ENCODE results near the gene NHS. TPM values are rescaled to one million over a fixed set of nuclear protein-coding genes. Genes with fewer than 3 reads are reported as not detected.
"Not testable (repeated sequence)": the region's sequence is repeated elsewhere in the genome, so short reads cannot be mapped to it uniquely, and the experiment has no call there.

Gene NHS
- total RNA-seq, 2 experiments from 2014 or later, result 0.81 to 1.7 TPM

DNA sequence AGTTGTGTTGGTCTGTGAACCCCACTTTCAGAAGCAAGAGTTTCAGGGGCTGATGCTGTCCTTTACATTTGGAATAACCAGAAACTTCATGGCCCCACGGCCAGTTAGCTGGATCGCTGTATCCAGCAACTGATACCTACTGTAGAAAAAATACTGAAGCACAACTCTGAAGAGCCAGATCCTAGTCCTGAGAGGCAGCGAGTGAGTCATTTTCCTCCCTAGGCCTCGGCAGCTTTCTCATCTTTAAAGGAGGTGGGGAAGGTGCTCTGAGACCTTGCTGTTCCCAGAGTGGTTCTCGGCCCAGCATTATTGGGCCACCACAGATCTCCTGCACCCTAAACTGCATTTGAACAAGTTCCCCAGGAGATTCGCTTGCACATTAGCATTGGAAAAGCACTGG lies 63.2 kb downstream of the NHS start:
- Mint-ChIP-seq H3K27me3 (ENCODE audit: low read depth) (no peaks in the 10 kb centered on the region), H3K36me3 (ENCODE audit: low read depth) (no peaks in the 10 kb centered on the region), H3K27ac (no peak overlapping the region), H3K4me1 (ENCODE audit: low read depth) (no peaks in the 10 kb centered on the region), H3K4me3 (no peak overlapping the region), H3K9me3 (ENCODE audit: insufficient read depth) (no peaks in the 10 kb centered on the region)
- ATAC-seq, result no peak
- ChIA-PET POLR2A (no interaction called here), CTCF (no interaction called here)
- no peak for DNase-seq

DNA sequence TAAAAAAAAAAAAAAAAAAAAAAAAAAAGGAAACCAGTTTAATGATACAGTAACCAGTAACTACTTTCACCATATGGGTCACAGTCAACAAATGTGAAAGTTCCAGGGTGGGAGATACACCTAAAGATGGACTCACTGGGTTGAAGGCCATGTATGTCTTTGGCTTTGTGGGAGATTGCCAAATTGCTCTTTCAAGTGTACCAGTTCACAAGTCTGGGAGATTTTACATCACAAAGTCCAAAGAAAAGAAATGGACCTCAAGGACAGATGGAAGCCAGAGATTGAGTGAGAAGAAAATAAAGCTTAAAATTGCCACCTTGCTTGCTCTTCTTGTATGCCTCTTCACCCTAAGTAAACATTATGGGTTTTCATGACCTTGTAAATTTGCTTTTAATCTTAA lies 65.3 kb downstream of the NHS start:
- no peak for DNase-seq
- Mint-ChIP-seq H3K9me3 (ENCODE audit: insufficient read depth) (no peaks in the 10 kb centered on the region), H3K36me3 (ENCODE audit: low read depth) (no peaks in the 10 kb centered on the region), H3K4me3 (no peak overlapping the region), H3K27me3 (ENCODE audit: low read depth) (no peaks in the 10 kb centered on the region), H3K27ac (no peak overlapping the region), H3K4me1 (ENCODE audit: low read depth) (no peaks in the 10 kb centered on the region)
- ATAC-seq, result no peak
- ChIA-PET CTCF (no interaction called here), POLR2A (no interaction called here)

DNA sequence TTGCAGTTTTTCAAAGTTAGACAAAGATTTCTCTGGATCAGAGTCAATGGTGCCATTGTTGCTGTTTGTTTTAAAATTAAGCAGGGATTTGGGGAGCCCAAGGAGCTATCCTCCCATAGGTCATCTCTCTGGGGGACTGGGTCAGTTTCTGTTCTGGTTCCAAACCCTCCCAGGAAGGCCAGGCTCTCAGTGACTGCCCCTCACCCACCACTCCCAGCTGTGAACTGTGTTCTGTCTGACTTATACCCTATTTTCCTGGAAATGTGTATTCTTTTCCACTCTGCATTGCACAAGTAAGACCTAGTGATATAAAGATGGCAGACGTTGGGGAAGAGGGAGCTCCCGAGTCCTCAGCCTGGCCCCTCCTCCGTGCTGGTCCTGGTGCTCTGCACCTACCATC lies 65.8 kb downstream of the NHS start:
- Mint-ChIP-seq H3K9me3 (ENCODE audit: insufficient read depth) (no peaks in the 10 kb centered on the region), H3K36me3 (ENCODE audit: low read depth) (no peaks in the 10 kb centered on the region), H3K4me1 (ENCODE audit: low read depth) (no peaks in the 10 kb centered on the region), H3K4me3 (no peak overlapping the region), H3K27ac (no peak overlapping the region), H3K27me3 (ENCODE audit: low read depth) (no peaks in the 10 kb centered on the region)
- ATAC-seq, result no peak
- CTCF ChIA-PET, result no interaction called here
- DNase-seq, result no peak
- POLR2A ChIA-PET, result no interaction called here

DNA sequence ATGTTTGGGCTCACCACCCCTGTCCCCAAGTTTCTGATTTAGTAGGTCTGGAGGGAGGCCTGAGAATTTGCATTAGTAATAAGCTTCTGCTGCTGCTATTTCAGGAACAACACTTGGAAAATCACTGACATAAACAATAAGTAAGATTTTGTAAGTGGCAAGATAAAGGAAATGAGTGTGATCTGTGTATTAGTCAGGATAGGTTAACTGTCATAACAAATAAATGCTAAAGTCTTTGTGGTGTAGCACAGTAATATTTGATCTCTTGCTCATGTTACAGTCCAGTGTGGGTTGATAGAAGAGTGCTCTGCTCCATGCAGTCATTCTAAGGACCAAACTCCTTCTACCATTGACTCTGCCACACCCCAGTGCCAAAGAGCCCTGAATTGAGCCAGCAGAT lies 67.0 kb downstream of the NHS start:
- Mint-ChIP-seq H3K9me3 (ENCODE audit: insufficient read depth) (no peaks in the 10 kb centered on the region), H3K36me3 (ENCODE audit: low read depth) (no peaks in the 10 kb centered on the region), H3K27me3 (ENCODE audit: low read depth) (no peaks in the 10 kb centered on the region), H3K4me1 (ENCODE audit: low read depth) (no peaks in the 10 kb centered on the region), H3K4me3 (no peak overlapping the region), H3K27ac (no peak overlapping the region)
- ATAC-seq (no peak), DNase-seq (no peak)
- ChIA-PET POLR2A (no interaction called here), CTCF (no interaction called here)

DNA sequence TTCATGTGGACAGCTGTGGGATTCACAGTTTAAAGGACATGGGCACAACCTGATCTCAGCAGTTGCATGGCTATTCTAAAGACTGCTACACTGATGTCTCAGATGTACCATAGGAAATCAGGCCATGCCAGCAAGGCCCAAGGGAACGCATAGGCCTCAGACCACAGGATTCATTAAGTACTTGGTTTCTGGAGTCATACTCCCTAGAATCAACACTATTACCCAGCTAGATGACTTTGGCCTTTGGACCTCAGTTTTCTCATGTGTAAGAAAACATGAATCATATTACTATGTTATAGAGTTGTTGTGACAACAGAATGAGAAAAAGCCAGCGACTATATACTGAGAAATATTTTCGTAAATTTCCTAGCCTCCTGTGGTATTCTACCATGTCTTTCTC lies 67.9 kb downstream of the NHS start:
- Mint-ChIP-seq H3K27ac (no peak overlapping the region), H3K4me3 (no peak overlapping the region), H3K9me3 (ENCODE audit: insufficient read depth) (no peaks in the 10 kb centered on the region), H3K36me3 (ENCODE audit: low read depth) (no peaks in the 10 kb centered on the region), H3K27me3 (ENCODE audit: low read depth) (no peaks in the 10 kb centered on the region), H3K4me1 (ENCODE audit: low read depth) (no peaks in the 10 kb centered on the region)
- no peak for ATAC-seq
- ChIA-PET POLR2A (no interaction called here), CTCF (no interaction called here)
- DNase-seq, result no peak

DNA sequence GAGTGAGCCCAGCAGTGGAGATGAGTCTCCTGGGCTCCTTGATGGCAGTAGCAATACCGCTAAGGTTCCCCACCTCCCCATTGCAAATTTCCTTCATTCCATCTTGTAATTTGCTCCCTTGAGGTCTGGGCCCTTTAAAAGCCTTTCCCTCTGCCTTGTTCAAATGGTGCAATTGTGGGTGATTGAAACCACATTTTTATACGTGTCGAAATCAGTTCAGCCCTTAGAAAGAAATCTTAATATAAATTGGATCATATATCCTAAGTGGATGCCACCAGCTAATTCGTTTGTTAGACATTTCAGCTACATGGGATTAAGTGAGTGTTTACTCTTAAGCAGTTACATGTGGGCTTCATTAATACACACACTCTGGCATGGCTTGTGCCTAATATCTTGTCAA lies 68.6 kb downstream of the NHS start:
- no peak overlapping the region for H3K27ac Mint-ChIP-seq

DNA sequence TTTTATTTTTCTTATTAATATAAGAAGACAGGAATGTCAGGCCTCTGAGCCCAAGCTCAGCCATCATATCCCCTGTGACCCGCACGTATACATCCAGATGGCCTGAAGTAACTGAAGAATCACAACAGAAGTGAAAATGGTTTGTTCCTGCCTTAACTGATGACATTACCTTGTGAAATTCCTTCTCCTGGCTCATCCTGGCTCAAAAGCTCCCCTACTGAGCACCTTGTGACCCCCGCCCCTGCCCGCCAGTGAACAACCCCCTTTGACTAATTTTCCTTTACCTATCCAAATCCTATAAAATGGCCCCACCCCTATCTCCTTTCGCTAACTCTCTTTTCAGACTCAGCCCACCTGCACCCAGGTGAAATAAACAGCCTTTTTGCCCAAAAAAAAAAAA lies 71.3 kb downstream of the NHS start:
- H3K4me1 Mint-ChIP-seq (ENCODE audit: low read depth); H3K36me3 Mint-ChIP-seq (ENCODE audit: low read depth); H3K27me3 Mint-ChIP-seq (ENCODE audit: low read depth); ATAC-seq; H3K9me3 Mint-ChIP-seq (ENCODE audit: insufficient read depth); CTCF ChIA-PET; H3K4me3 Mint-ChIP-seq; H3K27ac Mint-ChIP-seq; POLR2A ChIA-PET; DNase-seq: not testable (repeated sequence)

More for the DNA sequence above, 68.6 kb downstream of the NHS start:
- DNase-seq (no peak), ATAC-seq (no peak)
- Mint-ChIP-seq H3K9me3 (ENCODE audit: insufficient read depth) (no peaks in the 10 kb centered on the region), H3K36me3 (ENCODE audit: low read depth) (no peaks in the 10 kb centered on the region), H3K27me3 (ENCODE audit: low read depth) (no peaks in the 10 kb centered on the region), H3K4me3 (no peak overlapping the region), H3K4me1 (ENCODE audit: low read depth) (no peaks in the 10 kb centered on the region)
- ChIA-PET POLR2A (no interaction called here), CTCF (no interaction called here)

DNA sequence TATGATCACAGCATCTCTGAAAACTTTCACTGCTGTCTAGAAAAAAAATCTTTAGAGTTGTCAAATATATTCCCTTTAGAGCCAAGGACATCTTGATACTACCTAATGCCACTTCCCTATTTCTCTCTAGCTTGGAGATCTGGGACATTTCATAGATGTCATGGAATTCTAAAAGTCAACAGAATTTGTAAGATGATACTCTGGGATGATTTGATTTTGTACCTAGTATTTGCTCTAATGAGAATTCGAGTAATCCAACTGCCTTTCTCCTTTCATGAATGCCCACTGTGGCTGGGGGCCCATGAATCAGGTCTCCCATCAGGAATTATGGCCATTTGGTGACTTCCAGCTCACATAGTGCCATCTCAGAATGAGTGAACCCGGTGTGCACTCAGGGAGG lies 73.2 kb downstream of the NHS start:
- Mint-ChIP-seq H3K27me3 (ENCODE audit: low read depth) (no peaks in the 10 kb centered on the region), H3K9me3 (ENCODE audit: insufficient read depth) (no peaks in the 10 kb centered on the region), H3K27ac (no peak overlapping the region), H3K36me3 (ENCODE audit: low read depth) (no peaks in the 10 kb centered on the region), H3K4me1 (ENCODE audit: low read depth) (no peaks in the 10 kb centered on the region), H3K4me3 (no peak overlapping the region)
- CTCF ChIA-PET, result no interaction called here
- POLR2A ChIA-PET, result no interaction called here
- DNase-seq (no peak), ATAC-seq (no peak)

DNA sequence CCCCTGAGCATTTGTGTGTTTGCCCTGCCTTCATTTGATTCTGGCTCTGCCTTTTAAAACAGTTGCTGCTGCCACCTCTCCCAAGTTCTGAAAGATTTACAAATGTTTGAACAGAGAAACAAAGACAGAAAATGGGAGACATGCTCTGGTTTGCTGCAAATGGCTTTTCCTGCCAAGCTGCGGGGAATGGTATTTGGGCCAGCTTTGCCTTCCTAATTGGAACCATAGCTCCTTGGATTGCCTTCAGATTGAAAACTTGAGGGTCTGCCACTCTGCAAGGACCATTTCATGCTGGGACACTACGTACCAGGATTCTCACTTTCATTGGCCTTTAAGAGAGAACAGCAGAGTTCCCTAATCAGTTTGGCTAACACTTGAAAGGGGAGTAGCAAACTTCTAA lies 74.9 kb downstream of the NHS start:
- Mint-ChIP-seq H3K9me3 (ENCODE audit: insufficient read depth) (no peaks in the 10 kb centered on the region), H3K36me3 (ENCODE audit: low read depth) (no peaks in the 10 kb centered on the region), H3K27me3 (ENCODE audit: low read depth) (no peaks in the 10 kb centered on the region), H3K27ac (no peak overlapping the region), H3K4me1 (ENCODE audit: low read depth) (no peaks in the 10 kb centered on the region), H3K4me3 (no peak overlapping the region)
- DNase-seq (no peak), ATAC-seq (no peak)
- ChIA-PET CTCF (no interaction called here), POLR2A (no interaction called here)

DNA sequence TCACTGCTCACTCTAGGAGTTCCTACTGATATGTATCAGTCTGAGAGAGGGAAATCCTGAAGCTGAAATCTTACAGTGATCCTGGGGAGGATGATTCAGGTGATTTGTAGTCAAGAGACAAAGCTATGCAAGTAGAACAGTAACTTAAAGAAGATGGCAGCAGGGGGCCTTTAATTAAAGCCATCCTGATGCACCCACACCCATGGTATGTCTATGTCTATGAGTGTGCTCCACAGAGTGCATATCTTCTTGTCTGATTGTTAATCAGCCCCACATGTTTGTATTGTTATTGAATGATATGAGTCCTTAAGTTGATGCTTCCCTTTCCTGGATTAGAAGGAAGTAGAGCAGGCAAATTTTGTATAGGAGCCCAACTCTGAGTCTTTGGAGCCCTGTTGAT lies 78.8 kb downstream of the NHS start:
- ATAC-seq, result no peak
- Mint-ChIP-seq H3K27me3 (ENCODE audit: low read depth) (peaks cover 2% of the 10 kb centered on the region), H3K4me1 (ENCODE audit: low read depth) (no peaks in the 10 kb centered on the region), H3K4me3 (no peak overlapping the region), H3K27ac (no peak overlapping the region), H3K36me3 (ENCODE audit: low read depth) (no peaks in the 10 kb centered on the region), H3K9me3 (ENCODE audit: insufficient read depth) (no peaks in the 10 kb centered on the region)
- DNase-seq, result no peak
- POLR2A ChIA-PET, result no interaction called here
- CTCF ChIA-PET, result no interaction called here

DNA sequence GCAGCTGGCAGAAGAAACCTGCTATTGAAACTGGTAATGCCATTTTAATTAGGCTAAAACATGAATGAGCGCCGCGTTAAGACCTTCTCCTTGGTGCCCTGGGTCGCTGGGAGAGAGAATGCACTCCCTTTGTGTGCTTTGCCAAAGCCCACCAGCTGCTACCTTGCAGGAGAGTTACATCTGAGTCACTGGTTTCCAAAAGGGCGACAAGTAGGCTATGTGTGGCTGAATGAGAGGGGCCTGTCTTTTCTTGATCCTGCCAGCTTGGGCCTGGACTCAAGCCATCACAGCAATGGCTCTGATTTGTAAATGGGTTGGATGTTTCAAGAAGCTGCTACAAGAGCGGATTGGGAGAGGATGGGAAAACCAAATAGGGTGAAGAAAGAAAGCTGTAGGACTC lies 81.5 kb downstream of the NHS start:
- no peak for DNase-seq
- Mint-ChIP-seq H3K27me3 (ENCODE audit: low read depth) (peaks cover 2% of the 10 kb centered on the region), H3K4me1 (ENCODE audit: low read depth) (no peaks in the 10 kb centered on the region), H3K36me3 (ENCODE audit: low read depth) (no peaks in the 10 kb centered on the region), H3K4me3 (no peak overlapping the region), H3K9me3 (ENCODE audit: insufficient read depth) (no peaks in the 10 kb centered on the region), H3K27ac (no peak overlapping the region)
- CTCF ChIA-PET, result no interaction called here
- POLR2A ChIA-PET, result no interaction called here
- no peak for ATAC-seq

DNA sequence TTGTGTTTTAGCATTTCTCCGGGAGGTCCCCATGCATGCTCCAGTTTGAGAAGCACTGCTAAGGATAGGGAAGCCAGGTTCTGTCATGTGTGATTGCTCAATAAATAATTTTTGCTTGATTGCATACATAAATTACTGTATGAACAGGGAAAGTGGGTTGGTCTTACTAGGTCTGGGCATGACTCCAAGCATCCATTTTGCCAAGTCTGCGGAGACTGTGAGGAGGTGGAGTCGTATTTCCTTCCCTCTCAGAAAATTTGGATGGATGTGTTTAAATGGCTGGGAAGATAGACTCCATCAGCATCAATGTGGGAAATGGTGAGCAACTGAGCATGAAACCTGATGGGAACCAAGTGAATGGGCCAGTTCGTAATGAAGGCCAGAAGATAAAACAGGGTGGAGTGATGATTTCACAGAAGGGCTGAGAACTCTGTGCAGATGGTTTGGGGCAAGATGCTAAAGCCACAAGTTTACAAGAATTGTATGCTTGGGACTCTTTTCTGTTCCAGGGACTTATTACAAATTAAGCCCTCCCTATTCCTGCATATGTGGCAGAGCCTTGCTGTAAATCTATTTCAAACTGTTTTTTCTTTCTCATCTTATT lies 84.1 kb downstream of the NHS start:
- no peaks in the 10 kb centered on the region for H3K36me3 Mint-ChIP-seq (ENCODE audit: low read depth)
- CTCF ChIA-PET, result interaction anchor here (0.6 kb wide), 1 partner anchor 646 kb away, joined by 3 read pairs; no protein-coding TSS in a partner anchor

DNA sequence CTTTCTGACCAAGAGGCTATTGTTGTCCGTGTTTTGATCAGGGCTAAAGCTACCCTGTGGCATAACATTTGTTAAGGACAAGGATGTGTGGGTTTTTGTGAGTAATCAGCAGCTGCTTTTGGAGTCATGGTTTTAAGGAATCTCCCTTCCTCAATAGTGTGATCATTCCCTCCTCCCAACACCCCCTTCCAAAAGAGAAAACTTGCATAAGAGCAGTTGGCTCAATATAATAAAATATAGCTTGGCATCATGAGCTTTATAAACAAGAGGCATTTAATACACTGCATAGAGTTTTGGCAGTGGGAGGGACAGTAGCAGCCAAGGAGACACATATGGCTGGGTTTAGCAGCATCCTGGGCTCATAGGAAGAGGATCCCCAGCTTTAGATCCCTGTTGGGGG lies 84.7 kb downstream of the NHS start:
- Mint-ChIP-seq H3K4me3 (no peak overlapping the region), H3K27me3 (ENCODE audit: low read depth) (peaks cover 2% of the 10 kb centered on the region), H3K36me3 (ENCODE audit: low read depth) (no peaks in the 10 kb centered on the region), H3K9me3 (ENCODE audit: insufficient read depth) (no peaks in the 10 kb centered on the region), H3K4me1 (ENCODE audit: low read depth) (no peaks in the 10 kb centered on the region), H3K27ac (no peak overlapping the region)
- no peak for DNase-seq
- ATAC-seq, result no peak
- ChIA-PET CTCF (interaction anchor here (0.6 kb wide), 1 partner anchor 646 kb away, joined by 3 read pairs; no protein-coding TSS in a partner anchor), POLR2A (no interaction called here)

More for the DNA sequence above, 84.1 kb downstream of the NHS start:
- no peaks in the 10 kb centered on the region for H3K9me3 Mint-ChIP-seq (ENCODE audit: insufficient read depth)
- no peak overlapping the region for H3K4me3 Mint-ChIP-seq
- no peaks in the 10 kb centered on the region for H3K4me1 Mint-ChIP-seq (ENCODE audit: low read depth)
- POLR2A ChIA-PET, result no interaction called here
- H3K27me3 Mint-ChIP-seq (ENCODE audit: low read depth), result peaks cover 2% of the 10 kb centered on the region
- no peak for ATAC-seq
- DNase-seq, result no peak
- H3K27ac Mint-ChIP-seq, result no peak overlapping the region
